GM12864 (cell line): ENCODE results near the gene ARID1B.

ENCODE experiments used
- DNase-seq: peaks from one replicate; pipeline ENCODE4 v3.0.0-alpha.2; 2011; ENCODE audit warnings: low read depth
- H3K4me3 ChIP-seq: 2 replicates; pipeline ENCODE4 v1.5.1; 2011; ENCODE audit warnings: mild to moderate bottlenecking, low read depth, low read length, control low read depth
- TF ChIP-seq, protein P1 (sequence below): IDR thresholded peaks from 2 replicates; pipeline ENCODE4 v1.5.1; 2011; ENCODE audit warnings: low read depth, mild to moderate bottlenecking, moderate library complexity, low read length, control low read depth, inconsistent platforms; ENCODE audit errors: missing control alignments

The ARID1B gene

DNA sequence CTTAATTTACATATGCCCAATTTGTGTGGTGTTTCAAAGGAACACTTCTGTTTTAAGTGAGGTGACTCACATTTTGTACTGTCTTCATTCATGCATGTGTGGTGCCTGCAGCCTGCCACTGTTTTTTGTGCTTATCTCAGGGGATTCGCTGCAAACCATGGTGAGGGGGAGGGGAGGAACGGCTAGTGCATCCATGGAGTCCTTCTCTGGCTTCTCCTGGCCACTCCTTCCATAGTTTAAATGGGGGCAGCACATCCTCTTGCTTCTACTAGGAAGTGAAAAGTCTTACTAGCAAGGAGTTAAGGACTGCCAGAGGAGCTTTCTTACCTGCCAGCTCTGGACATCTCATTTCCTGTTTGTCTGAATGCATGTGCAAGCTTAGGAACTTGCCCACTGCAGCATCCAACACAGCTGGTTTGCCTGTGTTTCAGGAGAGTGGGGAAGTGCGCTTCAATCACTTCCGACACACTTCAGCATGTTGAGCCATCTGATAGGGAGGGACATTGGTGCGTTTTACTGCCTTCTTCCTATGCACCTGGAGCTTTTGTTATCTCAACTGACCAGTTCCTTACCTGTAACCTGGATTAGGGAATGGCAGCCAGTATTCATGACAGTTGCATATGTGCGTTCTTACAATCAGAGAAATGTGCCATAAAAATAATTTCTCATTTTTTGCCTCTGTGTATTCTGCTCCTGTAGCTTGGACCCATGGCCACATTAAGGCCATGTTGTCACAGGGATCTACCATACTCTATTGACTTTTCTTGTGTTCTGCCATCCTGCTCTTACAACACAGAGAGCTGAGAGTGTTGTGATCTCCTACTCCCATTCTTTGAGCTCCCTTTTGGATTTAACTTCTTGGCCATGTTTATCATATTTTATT lies 211.3 kb downstream of the ARID1B start:
- TF ChIP-seq, protein P1, sequence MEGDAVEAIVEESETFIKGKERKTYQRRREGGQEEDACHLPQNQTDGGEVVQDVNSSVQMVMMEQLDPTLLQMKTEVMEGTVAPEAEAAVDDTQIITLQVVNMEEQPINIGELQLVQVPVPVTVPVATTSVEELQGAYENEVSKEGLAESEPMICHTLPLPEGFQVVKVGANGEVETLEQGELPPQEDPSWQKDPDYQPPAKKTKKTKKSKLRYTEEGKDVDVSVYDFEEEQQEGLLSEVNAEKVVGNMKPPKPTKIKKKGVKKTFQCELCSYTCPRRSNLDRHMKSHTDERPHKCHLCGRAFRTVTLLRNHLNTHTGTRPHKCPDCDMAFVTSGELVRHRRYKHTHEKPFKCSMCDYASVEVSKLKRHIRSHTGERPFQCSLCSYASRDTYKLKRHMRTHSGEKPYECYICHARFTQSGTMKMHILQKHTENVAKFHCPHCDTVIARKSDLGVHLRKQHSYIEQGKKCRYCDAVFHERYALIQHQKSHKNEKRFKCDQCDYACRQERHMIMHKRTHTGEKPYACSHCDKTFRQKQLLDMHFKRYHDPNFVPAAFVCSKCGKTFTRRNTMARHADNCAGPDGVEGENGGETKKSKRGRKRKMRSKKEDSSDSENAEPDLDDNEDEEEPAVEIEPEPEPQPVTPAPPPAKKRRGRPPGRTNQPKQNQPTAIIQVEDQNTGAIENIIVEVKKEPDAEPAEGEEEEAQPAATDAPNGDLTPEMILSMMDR = no peak
- DNase-seq = peak; percentile 60
- H3K4me3 ChIP-seq = no peak overlapping the region; the same call in 1 of the 2 replicates

DNA sequence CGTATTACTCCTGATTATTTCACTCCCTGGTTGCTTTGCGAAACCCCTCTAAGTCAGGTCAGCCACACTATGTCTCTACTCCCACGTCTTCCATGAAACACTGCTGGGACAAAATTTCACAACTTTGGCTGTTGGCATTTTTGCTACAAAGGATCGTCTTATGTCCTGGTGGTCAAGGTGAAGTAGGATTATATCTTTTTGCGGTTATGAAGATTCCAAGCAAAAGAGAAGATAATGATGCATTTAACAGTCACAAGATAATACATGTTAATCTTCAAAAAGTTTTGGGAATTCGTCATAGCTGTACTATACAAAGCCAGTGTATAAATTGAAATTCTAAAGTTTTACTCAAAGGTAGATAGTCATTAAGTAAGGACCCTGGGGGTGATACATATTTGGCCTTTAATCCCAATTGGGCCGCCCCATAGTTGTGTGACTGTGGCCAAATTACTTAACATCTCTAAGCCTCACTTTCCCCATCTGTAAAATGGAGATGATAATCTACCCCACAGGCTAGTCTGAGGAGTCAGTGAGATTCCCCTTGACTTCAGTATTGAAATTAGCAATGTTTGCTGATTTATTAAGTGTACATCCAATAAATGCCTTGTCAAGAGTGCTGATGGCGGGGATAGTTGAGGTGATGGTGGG lies 212.1 kb downstream of the ARID1B start:
- TF ChIP-seq, protein P1 = no peak
- DNase-seq = no peak

DNA sequence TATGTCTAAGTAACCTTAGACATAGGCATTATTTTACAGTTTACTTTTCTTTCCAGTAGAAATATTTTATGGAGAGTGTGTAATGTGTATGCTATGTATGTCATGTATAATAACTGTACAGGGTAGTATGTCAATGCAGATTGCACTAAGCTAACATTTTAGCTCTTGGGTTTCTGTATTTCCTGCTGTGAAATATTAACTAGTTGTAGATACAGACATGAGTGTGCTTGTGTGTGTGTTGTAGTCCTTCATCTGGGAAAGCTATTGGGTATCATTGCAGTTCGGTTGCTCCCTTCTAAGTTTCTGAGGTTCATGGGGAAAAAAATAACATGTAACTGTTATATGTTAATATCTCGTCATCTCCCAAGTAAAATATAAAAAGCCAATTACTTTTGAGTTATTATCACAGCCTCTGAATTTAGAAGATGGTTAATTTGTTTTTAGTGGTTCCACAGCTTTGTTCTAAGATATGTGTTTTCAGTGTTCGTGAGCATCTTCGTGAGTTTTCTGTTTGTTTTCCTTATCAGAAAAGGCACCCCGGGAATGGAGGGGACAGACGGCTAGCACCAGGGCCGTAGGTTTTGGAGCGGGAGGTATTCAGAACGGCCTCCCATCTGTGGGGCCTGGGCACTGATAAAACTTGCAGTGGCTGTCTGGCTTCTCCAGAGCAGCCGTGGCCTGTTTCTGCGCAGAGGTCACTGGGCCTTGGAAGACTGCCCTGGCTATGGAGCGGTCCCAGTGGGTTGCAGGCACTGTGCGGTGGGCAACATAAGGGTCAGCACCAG lies 215.0 kb downstream of the ARID1B start:
- H3K4me3 ChIP-seq = no peak overlapping the region
- TF ChIP-seq, protein P1 = no peak
- no peak for DNase-seq

More for the DNA sequence above, 212.1 kb downstream of the ARID1B start:
- H3K4me3 ChIP-seq = no peak overlapping the region

DNA sequence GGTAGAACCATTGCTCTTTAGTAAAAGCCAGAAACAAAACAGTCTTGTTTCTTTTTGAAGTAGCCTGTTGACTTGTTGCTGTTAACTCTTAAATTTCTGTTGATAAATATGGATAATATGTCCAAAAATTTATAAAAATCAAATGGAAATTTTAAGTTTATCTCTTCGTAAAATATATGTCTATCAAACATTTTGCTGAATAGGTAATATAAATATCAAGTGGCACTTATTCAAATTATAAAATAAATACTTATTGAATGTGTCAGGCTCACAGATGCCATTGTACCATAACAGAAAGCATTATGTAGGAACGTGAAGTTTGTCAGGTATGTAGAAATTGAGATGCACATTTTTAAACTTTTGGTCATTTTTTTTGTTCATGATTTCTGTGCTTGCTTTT lies 216.5 kb downstream of the ARID1B start:
- TF ChIP-seq, protein P1 = no peak
- H3K4me3 ChIP-seq = no peak overlapping the region
- no peak for DNase-seq

DNA sequence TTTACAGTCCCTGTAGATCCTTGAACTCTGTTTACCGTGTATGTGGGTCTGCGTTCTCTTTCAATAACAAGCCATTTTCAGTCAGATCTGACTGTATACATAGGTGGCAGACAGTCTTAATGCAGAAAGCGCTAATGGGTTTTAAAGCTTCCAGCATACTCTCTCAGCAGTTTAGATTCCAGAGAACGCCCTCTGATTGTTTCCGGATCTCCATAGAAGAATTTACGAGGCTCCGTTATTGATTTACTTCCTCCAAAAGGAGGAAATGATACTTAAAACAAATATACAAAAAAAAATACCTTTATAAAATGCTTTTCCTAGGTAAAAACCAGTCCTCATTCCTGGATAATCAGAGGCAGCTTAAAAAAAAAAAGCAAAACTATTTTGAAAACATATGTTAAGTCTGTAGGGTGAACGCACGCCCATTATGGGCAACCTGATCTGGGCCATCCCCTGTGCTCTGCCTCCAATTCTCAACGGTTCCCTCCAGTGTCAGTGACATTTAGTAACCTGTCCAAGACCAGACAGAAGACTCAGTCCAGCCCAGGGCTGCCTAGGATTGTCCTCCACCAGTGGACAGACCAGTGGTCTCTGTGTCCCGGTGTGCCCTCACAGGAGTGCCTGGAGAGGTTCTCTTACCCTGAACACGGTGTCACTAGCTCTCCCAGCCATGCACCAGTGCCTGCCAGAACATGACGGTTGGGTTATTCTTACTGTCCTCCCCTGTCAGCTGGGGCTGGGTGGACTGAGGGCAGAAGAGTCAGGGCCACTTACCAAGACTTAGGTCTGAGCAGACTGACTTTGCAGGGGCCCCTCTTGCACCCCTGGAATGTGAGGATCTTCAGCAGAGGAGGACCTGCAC lies 217.3 kb downstream of the ARID1B start:
- TF ChIP-seq, protein P1 = no peak
- DNase-seq = no peak
- no peak overlapping the region for H3K4me3 ChIP-seq

DNA sequence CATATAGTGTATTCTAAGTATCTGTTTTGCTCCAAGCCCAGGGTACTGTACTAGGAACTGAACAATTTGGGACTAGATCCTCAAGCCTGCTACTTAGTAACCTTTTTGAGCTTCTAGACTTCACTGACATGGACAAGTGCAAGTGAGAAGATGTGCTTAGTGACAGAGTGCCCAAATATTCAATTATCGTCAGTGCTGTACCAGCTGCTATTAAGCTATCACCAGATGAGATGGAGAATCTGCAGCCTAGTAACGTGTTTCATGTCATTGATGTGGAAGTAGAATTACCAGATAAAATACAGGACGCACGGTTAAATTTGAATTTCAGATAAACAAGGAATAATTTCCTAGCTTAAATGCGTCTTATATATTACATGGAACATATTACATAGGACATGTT lies 218.3 kb downstream of the ARID1B start:
- TF ChIP-seq, protein P1 = no peak
- H3K4me3 ChIP-seq = no peak overlapping the region
- no peak for DNase-seq
